ENCODE measurements around the gene PEX12. TPM values are rescaled to one million over a fixed set of nuclear protein-coding genes. Genes with fewer than 3 reads are reported as not detected.

The PEX12 gene
- total and polyA plus RNA-seq, 2 of the 4 experiments (the other 2 are of a cell fraction), result 4.5 to 7.9 TPM

- Histone ChIP-seq H3K18ac (ENCODE audit: low read depth, low read length) (no peak overlapping the region), H3K4me3 (ENCODE audit: insufficient read depth, low read depth, low read length) (no peak overlapping the region), H2AK5ac (ENCODE audit: low read depth, low read length) (no peak overlapping the region), H2BK15ac (ENCODE audit: low read depth, low read length) (no peak overlapping the region), H2BK5ac (ENCODE audit: low read depth, low read length, poor library complexity, severe bottlenecking) (no peak overlapping the region), H3K27ac (ENCODE audit: insufficient read depth, low read length) (no peak overlapping the region), H4K8ac (ENCODE audit: low read depth in 2 of 2, low read length in 2 of 2) (no peak overlapping the region), H3K4me2 (ENCODE audit: low read depth, low read length) (no peak overlapping the region), H3K9ac (ENCODE audit: low read depth, low read length) (no peak overlapping the region), H2AK9ac (replicated peaks; ENCODE audit: low read depth, low read length, poor library complexity) (no peak overlapping the region), H2AFZ (replicated peaks; ENCODE audit: low read length, poor library complexity) (no peak overlapping the region), H3K9me1 (ENCODE audit: insufficient read depth, low read length) (0 out of 2 replicates have a peak, but pooled peaks cover 2% of the 10 kb centered on the region), H3K9me3 (ENCODE audit: control insufficient read depth, insufficient read depth, low read length) (no peaks in the 10 kb centered on the region), H4K5ac (ENCODE audit: low read depth, low read length) (no peak overlapping the region), H4K20me1 (ENCODE audit: insufficient read depth, low read length) (peaks cover 3% of the 10 kb centered on the region; the same call in 1 of the 2 replicates), H3K36me3 (ENCODE audit: control insufficient read depth, insufficient read depth, low read length) (peaks cover 33% of the 10 kb centered on the region), H3K56ac (ENCODE audit: extremely low read depth, insufficient read depth, low read length) (no peak overlapping the region), H3K27me3 (ENCODE audit: control insufficient read depth, insufficient read depth, low read length) (no peaks in the 10 kb centered on the region), H2BK120ac (ENCODE audit: low read depth, low read length) (no peak overlapping the region), H3K4ac (ENCODE audit: low read depth, low read length) (no peak overlapping the region), H3K23ac (ENCODE audit: low read depth, low read length) (no peak overlapping the region), H3K4me1 (ENCODE audit: control insufficient read depth, insufficient read depth, low read length) (peaks cover 10% of the 10 kb centered on the region), H2BK20ac (ENCODE audit: low read depth, low read length) (no peak overlapping the region), H4K91ac (ENCODE audit: insufficient read depth, low read depth, low read length) (no peak overlapping the region), H3K14ac (replicated peaks; ENCODE audit: low read depth, low read length) (no peak overlapping the region), H3K79me1 (ENCODE audit: low read depth in 1 of 2, low read length in 2 of 2) (peaks cover 23 to 30% of the 10 kb centered on the region in 2 experiments)
- DNase-seq (no peak), ATAC-seq (ENCODE audit: low read depth) (no peak)
- POLR2A ChIA-PET (ENCODE audit: unreplicated experiment), result no interaction called here
- WGBS, 2 experiments (ENCODE audit: extremely low coverage in 2 of 2, insufficient read length in 1 of 2), result no CpG with 5 or more reads among the region's 4 CpGs
- intact Hi-C loops (cut with micrococcal nuclease), result no loop called here
- CTCF ChIA-PET, result interaction anchor here (0.6 kb wide), 1 partner anchor 202 kb away, joined by 4 read pairs; no protein-coding TSS in a partner anchor
- BruUV-seq (replicated peaks), result no TSS peak
- in situ Hi-C loops (cut with MboI; ENCODE audit: low sequenced_read_pairs), result no loop called here
- dilution Hi-C loops (cut with HindIII; ENCODE audit: low sequenced_read_pairs, unreplicated experiment), result no loop called here
- TF ChIP-seq CTCF (conservative IDR thresholded peaks at IDR 0.05; ENCODE audit: low read depth, low read length) (no peak), RAD21 (IDR thresholded peaks at IDR 0.05; ENCODE audit: low read length) (no peak), FOS (IDR thresholded peaks at IDR 0.05; ENCODE audit: low read depth, low read length) (no peak), MAFK (IDR thresholded peaks at IDR 0.05; ENCODE audit: low read depth, low read length) (no peak), CHD1 (IDR thresholded peaks at IDR 0.05; ENCODE audit: low read depth, low read length) (no peak), RCOR1 (IDR thresholded peaks at IDR 0.05; ENCODE audit: insufficient replicate concordance, low read length) (no peak), ELK1 (IDR thresholded peaks at IDR 0.05; ENCODE audit: borderline replicate concordance, low read depth, low read length) (no peak), MXI1 (IDR thresholded peaks at IDR 0.05; ENCODE audit: borderline replicate concordance, low read depth, low read length) (no peak), NFE2L2 (IDR thresholded peaks at IDR 0.05; ENCODE audit: low read depth, low read length) (no peak), POLR2A (IDR thresholded peaks at IDR 0.05; ENCODE audit: low read depth, low read length) (no peak), CEBPB (IDR thresholded peaks at IDR 0.05; ENCODE audit: low read depth, low read length) (no peak), USF2 (IDR thresholded peaks at IDR 0.05; ENCODE audit: low read depth, low read length) (no peak), BHLHE40 (IDR thresholded peaks at IDR 0.05; ENCODE audit: low read depth, low read length) (no peak), MAZ (IDR thresholded peaks at IDR 0.05; ENCODE audit: borderline replicate concordance, low read depth, low read length) (no peak), RFX5 (IDR thresholded peaks at IDR 0.05; ENCODE audit: low read depth, low read length) (no peak), SMC3 (IDR thresholded peaks at IDR 0.05; ENCODE audit: low read depth, low read length) (no peak)
Measured at GRCh38 chr17:35609831-35610230, 31.5 kb upstream of the PEX12 start.

Data from IMR-90 (cell line).